HG02588 (cell line): ENCODE results near the gene ETV3.

Experiments
- ATAC-seq: cut with Tn5 transposase; IDR thresholded peaks from one replicate; pipeline ENCODE4 v1.9.1; 2021; ENCODE audit warnings: mild to moderate bottlenecking, moderate library complexity; ENCODE audit not compliant: unreplicated experiment

Gene ETV3

DNA sequence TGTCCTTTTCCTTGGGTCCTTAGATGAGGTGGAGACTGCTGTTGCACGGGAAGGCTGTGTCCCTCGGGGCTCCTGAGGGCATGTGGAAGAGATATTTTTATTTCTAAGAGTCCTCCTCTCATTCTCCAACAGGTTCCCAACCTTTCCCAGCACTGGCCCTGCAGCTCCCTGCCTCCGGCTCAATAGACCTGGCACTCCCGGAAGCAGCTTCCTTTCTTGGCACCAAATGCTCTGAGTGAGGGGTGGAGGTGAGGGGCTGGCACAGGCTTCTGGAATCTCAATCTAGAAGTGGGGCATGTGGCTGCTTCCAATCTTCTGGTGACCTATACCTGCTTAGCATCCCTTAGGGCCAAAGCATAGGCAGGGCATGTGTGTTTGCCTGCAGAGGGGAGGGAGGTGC lies 43.1 kb downstream of the ETV3 start:
- no peak for ATAC-seq

DNA sequence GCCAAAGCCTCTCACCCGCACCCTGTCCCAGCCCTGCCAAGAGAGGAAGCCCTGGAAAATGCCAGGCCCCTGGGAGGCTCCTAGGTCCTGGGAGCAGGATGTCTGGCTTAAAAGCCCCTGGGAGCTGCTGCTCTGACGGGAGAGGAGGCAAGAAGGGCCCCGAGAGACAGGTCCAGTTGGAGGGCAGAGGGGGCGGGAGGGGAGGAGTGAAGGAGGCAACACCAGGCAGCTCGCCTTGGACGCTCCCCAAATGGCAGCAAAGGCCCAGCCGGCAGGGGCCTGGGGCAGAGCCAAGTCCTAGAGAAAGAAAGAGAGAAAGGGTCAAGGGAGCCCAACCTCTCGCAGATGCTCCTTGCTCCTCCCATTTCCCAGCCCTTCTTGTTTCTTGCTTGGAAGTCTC lies 45.4 kb downstream of the ETV3 start:
- ATAC-seq: no peak

DNA sequence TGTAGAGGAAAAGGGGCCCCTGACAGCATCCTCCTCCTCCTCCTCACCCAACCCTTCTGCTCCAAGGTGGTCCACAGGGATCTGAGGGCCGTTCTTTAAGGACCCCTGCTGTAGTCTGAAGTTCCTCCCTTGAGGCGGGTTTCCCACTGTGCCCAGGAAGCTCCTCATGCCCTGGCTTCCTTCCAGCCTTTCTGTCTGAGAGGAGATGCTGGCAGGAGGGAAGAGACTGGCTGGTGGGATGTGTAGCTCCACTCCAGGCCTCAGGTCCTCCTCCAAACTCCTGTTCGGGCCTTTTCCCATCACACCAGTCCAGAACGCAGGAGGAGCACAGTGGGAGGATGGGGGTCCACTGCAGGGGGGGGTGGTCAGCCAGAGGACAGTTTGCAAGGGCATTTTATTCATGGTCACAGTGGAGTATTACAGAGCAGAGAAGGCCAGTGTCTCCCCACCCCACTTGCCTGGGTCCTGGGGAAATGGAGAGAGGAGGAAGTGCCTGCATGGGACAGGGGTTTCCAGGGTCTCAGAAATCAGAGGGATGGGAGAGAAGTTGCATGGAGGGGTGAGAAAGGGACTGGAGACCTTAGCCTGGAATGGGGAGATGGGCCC lies 46.4 kb downstream of the ETV3 start:
- ATAC-seq: no peak

DNA sequence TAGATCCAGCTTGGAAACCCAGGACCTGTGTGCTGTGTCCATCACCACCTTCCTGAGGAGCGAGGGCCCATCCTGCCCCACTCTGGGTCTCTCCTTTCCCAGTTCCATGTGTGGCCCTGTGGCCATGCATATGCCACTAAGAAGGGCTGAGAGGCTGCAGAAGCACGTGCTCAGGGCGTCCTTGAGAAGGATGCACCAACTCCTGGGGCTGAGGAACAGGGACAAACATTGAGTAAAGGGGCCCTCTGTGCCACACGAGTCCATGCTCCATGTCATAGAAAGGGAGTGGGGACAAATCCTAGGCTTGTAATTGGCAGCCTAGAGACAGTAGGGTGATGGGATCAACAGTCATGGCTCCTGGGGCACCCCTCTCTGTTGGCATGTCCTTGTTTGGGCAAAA lies 47.0 kb downstream of the ETV3 start:
- ATAC-seq: no peak

DNA sequence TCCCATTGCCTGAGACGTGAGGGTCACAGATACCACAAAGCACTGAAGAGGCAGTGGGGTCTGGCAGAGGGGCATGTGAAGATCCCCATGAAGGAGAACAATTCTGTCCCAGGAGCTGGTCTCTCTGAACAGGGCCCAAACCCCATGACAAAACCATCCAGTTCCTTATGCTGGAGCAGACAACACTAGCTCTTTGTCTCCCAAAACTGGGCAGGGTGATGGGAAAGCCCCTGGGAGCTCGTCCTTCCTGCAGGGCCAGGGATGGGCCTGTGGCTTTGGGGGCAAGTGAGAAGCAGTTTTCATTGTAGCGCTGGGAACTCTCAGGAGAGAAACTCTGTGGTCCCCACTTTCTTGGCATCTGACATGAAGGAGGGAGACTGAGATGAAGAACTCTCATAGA lies 47.4 kb downstream of the ETV3 start:
- ATAC-seq: no peak

DNA sequence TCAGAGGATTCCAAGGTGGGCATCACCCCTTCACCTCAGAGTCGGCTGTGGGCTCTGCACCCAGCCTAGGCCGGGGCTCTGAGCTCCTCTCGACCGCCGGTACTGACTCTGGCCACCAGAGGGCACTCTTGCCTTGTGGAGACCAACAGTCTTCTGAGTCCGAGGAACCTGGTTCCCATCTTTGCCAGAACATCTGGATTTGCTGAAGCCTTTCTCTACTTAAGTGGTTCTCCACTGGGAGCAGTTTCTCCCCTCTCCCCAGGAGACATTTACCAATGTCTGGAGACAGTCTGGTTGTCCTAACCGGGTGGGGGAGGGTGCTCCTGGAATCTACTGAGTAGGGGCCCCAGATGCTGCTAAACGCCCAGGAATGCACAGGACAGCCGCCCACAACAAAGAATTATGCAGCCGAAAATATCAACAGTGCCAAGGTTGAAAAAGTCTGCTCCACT lies 48.0 kb downstream of the ETV3 start:
- no peak for ATAC-seq

DNA sequence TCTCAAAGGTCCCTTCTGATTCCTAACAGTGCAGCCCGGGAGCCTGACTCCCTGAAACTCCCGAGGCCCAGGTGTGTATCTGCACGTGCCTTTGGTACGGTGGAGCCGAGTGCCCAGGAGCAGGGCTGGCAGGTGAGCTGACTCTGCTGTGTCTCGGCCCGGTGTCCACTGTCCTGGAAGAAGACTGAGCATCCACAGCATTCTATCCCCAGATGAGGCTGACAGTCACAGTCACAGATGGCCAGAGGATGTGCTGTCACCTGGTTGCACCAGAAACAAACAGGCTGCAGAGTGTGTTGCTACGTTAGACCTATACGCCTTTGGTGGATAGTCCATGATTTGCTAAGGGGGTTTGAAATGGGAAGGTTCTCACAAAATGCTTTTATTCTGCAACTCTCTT lies 48.4 kb downstream of the ETV3 start:
- ATAC-seq: no peak

DNA sequence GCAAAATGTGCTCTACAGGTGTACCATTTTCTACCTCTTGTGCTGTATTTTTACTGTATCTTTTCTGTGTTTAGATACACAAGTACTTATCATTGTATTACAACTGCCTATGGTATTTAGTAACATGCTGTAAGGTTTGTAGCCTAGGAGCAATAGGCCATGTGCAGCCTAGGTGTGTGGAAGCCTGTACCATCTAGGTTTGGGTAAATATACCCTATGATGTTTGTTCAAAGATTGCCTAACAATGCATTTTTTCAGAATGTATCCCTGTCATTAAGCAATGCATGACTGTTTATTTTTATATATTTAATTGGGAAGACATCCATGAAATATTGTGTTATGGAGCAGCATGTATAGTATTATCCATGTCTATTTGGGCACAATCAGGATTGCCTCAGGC lies 49.6 kb downstream of the ETV3 start:
- no peak for ATAC-seq

DNA sequence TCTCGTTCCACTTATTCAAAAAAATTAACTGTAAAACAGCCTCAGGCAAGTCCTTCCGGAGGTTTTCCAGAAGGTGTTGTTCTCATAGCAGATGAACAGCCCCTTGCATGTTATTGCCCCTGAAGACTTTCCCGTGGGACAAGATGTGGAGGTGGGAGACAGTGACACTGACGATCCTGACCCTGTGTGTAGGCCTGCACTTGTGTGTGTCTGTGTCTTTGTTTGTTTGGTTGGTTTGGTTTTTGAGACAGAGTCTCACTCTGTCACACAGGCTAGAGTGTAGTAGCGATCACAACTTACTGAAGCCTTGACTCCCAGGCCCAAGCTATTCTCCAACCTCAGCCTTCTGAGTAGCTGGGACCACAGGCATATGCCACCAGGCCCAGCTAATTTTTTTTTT lies 51.2 kb downstream of the ETV3 start:
- ATAC-seq: no peak

DNA sequence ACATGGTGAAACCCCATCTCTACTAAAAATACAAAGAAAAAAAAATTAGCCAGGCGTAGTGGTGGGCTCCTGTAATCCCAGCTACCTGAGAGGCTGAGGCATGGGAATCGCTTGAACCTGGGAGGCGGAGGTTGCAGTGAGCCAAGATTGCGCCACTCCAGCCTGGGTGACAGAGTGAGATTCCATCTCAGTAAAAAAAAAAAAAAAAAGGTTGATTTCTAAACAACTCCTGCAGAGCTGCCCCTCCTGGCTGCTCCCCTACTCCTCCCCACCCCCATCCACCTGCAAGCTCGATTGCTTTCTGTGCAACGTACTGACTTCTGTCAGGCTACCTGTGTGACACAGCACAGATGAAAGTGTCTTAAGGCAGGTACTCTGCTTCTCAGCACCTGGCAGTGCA lies 51.9 kb downstream of the ETV3 start:
- no peak for ATAC-seq

DNA sequence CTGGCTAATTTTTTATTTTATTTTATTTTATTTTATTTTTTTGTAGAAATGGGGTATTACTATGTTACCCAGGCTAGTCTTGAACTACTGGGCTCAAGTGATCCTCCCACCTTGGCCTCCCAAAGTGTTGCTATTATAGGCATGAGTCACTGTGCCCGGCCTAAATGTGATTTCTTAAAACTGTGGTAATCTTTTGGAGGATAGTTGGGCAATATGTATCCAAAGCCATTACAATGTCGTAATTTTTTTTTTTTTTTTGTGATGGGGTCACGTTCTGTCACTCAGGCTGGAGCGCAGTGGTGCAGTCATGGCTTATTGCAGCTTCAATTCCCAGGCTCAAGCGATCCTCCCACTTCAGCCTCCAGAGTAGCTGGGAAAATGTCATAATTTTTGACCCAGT lies 52.8 kb downstream of the ETV3 start:
- ATAC-seq: no peak

DNA sequence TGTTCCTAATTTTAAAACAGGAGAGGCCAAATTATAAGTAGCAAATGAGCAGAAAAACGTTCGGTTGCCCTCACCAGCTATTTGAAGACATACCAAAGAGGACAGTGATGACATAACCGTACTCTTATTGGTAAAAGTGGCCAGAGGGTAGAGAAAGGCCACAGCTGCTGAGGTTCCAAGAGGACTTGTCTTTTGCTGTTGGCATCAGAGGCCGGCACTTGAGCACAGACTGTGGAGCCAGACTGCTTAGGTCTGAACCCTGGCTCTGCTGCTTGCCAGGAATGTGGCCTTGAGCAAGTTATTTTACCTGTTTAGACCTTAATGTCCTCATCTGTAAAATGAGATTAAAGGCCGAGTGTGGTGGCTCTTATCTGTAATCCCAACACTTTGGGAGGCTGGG lies 53.5 kb downstream of the ETV3 start:
- ATAC-seq: no peak

DNA sequence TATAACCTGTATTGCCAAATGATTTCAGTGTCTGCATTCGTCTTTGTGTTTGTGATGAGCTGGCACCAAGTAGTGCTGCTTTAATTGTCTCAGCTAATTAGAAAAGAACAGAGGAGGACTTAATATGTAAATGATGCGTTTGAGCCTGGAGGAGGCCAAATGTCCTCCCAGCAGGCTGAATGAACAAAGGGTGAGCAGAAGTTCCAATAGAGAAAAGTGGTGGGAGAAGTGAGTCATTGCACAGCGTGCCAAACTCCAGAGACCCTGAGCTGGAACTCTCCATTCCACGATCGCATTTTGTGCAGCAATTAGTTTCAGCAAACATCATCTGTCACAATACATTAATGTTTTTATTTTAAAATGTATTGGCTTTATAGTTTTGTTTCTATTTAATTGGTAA lies 56.5 kb downstream of the ETV3 start:
- no peak for ATAC-seq

DNA sequence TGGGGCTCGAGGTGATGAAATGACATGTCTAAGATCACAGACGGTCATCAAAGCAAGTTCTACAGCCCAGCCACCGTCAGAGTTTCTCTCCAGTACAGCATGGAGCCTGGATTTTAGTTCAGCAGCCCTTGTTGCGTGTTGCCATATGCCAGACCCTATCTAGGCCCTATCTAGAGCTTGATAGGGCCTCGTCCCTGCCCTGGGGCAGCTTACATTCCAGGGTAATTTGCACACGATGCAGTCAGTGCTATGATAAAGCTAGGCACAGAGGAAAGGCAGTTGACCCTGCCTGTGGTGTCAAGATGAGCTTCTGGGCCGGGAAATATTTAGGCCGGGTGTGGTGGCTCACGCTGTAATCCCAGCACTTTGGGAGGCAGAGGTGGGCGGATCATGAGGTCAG lies 57.5 kb downstream of the ETV3 start:
- no peak for ATAC-seq

DNA sequence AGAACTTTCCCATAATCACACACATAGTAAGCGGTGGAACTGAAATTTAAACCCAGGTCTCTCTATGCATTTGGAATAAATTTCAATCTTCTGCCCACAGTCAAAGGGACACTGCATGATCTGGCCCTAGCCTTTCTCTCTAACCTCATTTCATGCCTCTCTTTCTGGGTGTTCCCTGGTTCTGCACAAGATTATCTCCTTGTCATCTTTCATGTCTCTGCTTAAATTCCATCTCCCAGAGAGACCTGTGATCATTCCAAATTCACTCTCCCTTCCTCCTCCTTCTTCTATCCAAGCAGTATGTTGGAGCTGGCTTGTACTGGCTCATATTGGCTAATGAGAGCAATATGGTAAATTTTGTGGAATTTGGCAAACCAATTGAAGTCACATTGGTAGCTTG lies 60.8 kb downstream of the ETV3 start:
- no peak for ATAC-seq

DNA sequence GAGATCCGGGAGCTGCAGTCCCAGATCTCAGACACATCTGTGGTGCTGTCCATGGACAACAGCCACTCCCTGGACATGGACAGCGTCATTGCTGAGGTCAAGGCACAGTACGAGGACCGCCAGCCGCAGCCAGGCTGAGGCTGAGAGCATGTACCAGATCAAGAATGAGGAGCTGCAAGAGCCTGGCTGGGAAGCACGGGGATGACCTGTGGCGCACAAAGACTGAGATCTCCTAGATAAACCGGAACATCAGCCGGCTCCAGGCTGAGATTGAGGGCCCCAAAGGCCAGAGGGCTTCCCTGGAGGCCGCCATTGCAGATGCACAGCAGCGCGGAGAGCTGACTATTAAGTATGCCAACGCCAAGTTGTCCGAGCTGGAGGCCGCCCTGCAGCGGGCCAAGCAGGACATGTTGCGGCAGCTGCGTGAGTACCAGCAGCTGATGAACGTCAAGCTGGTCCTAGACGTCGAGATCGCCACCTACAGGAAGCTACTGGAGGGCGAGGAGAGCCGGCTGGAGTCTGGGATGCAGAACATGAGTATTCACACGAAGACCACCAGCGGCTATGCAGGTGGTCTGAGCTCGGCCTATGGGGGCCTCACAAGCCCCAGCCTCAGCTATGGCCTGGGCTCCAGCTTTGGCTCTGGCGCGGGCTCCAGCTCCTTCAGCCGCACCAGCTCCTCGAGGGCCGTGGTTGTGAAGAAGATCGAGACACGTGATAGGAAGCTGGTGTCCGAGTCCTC lies 64.1 kb downstream of the ETV3 start:
- no peak for ATAC-seq
